Amniotic stem cell (primary cell): ENCODE data around the gene LBX1.
"Not testable (repeated sequence)": the region's sequence is repeated elsewhere in the genome, so short reads cannot be mapped to it uniquely, and the experiment has no call there.

ENCODE experiments used
- DNase-seq: peaks from one replicate; lab custom pipeline; 2025; lab: John Stamatoyannopoulos, UW

LBX1 gene

GRCh38 chr10:101208543-101208942 lies 20.7 kb downstream of the LBX1 start:
- no peak for DNase-seq

GRCh38 chr10:101207026-101207425 lies 22.2 kb downstream of the LBX1 start:
- DNase-seq, result no peak

DNA sequence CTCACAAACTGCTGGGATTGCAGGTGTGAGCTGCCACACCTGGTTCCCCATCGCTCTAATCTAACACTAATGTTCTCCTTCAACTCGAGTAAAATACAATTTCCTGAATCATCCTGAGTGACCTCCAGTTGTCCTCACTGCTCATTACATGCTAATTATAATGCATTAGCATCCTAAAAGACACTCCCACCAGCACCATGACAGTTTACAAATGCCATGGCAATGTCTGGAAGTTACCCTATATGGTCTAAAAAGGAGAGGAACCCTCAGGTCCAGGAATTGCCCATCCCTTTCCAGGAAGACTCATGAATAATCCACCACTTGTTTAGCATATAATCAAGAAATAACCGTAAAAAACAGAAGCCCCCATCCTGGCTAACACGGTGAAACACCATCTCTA lies 26.6 kb downstream of the LBX1 start:
- DNase-seq, result not testable (repeated sequence)

- DNase-seq, result not testable (repeated sequence)
These were observed 30.8 kb downstream of the LBX1 start for GRCh38 chr10:101198326-101198977.

- DNase-seq, result no peak
These were observed 33.3 kb downstream of the LBX1 start for GRCh38 chr10:101195921-101196320.

GRCh38 chr10:101189461-101190401 lies 39.5 kb downstream of the LBX1 start:
- DNase-seq, result no peak

DNA sequence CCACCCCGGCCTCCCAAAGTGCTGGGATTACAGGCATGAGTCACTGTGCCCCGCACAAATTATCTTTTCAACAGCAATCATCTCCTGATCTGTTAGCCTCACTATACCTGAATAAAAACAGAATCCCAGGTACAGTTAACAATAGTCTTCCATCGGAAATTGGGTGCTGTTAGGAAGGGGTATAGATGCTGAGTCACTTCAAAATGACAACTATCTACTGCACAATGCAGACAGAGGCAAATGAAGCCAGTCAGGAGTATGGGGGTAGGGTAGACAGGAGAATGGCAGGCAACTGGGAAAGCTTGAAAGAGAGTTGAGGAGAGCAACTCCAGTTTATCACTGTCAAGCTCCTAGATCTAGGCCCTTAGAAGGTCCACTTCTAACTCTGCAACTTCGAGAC lies 40.3 kb downstream of the LBX1 start:
- no peak for DNase-seq

- no peak for DNase-seq
These were observed 45.6 kb downstream of the LBX1 start for GRCh38 chr10:101183458-101184183.

- no peak for DNase-seq
These were observed 46.3 kb downstream of the LBX1 start for GRCh38 chr10:101182936-101183335.
